GOT3 (cell line): ENCODE measurements around the gene SCAANT1.

Experiments used
- DNase-seq: peaks from one replicate; lab custom pipeline; 2025; ENCODE audit warnings: mixed read lengths; lab: John Stamatoyannopoulos, UW

The SCAANT1 gene

DNA sequence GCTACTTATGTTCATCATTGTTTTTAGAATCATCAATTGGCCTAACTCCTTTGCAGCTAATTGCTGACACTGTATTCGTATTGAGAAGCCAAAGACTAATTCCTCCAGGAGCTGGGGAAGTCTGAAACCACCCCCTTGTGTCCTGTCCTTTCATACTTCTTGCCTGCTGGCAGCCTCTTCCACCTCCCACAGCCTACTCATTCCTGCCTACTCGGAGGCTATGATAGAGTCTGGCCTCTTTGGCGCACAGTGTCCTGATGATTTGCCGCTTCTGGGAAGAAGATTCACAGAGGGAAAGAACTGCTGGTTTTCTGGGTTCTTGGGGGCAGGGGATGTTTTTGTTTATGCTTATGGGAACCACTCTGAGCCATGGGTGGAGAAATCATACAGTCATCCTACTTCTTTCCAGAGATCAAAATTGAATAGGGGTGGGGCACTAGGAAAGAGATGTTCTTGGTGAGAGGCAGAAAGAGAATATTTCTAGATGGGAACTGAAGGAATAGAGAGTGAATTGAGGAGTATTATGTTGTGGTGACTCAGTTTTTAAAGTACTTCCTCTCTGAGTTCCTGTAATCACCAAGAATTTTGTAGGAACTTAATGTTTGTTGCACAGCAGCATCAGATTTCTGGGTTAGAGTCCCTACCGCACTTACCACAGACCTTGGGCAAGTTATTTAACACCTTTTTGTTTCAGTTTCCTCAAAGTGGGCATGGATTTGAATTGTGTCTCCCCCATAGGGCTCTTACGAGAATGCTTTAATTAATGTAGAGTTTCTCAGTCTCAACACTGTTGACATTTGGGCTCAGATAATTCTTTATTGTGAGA is 22.1 kb upstream of the SCAANT1 start:
- no peak for DNase-seq

GRCh38 chr3:63933459-63933858 is 21.3 kb upstream of the SCAANT1 start:
- DNase-seq: no peak

- DNase-seq: no peak
Measured at GRCh38 chr3:63932509-63933212, 20.5 kb upstream of the SCAANT1 start.

GRCh38 chr3:63931290-63931689 is 19.1 kb upstream of the SCAANT1 start:
- no peak for DNase-seq

- no peak for DNase-seq
Measured at GRCh38 chr3:63927422-63928280, 15.5 kb upstream of the SCAANT1 start.

DNA sequence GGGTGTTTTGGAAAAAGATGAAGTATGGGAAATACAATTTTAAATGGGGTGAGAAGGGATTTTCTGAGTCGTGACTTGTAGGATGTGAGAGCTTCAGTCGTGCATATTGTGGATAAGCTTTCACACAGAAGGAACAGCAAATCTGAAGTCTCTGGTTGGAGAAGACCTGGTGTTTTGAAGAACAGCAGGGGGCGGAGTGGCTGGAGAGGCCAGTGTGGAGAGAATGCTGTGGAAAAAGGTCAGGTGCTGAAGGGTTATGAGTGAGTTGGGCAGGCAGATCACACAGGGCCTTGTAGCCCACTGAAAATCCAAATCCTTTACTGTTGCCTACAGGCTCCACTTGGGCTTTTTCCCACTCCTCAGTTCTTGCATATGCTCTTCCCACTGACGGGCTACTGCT is 14.1 kb upstream of the SCAANT1 start:
- DNase-seq: no peak

DNA sequence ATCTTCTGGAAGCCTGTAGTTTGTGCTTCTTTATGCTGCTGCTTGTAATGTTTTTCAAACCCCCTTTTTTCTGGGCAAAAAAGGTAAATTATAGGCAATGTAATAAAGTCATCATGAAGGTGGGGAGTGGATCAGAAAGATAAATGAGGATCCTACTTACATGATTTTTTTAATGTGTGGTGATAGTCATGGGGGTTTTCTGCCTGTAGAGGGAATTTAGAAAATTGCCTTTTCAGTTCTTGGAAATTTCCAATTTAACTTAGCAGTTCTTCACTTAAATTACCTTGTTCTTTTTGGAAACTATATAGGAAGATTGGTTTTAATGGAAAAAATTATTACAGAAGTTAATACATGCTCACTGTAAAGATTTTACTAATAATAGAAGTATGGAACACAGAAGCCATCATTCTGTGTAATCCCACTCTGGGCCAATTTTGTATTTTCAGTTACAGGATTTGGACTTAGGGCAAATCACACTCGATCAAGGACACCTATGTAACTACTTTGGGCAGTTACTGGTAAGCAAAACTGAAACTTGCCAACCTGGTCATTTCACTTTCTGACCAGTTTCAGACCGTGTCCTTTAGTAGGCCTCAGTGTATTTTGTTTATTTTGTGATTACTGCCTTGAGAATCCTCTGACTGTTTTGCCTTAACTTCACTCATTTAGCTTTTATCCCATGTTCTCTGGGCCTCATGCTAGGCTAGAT is 10.5 kb upstream of the SCAANT1 start:
- no peak for DNase-seq

DNA sequence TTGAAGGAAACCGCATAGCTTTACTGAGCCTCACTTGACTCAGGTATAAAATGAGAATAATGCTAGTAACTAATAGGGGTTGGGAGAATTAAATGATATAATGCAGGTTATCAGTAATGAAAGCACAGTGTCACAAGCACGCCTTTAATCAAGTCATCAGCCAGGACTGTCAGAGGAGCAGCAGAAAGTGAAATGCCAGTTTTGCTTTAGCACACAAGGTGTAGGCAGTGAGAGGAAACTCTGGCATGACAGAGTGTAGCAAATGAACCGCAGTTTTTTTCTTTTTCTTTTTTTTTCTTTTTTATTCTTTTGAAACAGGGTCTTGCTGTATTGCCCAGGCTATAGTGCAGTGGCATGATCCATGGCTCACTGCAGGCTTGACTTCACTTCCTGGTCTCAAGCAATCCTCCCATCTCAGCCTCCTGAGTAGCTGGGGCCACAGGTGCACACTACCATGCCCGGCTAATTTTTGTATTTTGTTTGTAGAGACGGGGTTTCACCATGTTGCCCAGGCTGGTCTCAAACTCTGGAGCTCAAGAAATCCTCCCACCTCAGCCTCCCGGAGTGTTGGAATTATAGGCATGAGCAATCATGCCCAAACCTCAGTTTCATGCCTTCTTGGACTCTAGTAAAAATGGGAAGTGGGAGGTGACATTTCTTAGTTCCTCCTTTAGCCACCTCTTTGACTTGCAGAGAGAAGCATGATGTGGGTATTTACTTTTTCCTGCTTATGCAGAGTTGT is 9.7 kb upstream of the SCAANT1 start:
- DNase-seq: no peak

DNA sequence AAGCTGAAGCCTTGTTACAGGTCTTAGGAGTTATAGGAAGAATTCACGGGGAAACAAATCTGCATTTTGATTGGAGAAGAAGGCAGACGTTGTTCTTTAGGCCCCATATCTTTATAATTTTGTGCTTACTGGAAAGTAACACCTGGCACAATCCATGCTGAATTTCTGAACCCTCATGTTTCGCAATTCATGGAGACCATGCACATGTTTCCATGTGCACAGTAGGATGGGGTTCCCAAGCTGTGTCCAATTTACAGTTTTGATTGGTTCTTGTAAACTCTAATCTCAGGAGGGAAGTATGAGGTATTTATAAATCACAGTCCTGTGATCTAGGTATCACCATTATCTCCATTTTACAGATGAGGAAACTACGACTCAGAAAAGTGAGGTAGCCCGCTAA is 7.8 kb upstream of the SCAANT1 start:
- no peak for DNase-seq

DNA sequence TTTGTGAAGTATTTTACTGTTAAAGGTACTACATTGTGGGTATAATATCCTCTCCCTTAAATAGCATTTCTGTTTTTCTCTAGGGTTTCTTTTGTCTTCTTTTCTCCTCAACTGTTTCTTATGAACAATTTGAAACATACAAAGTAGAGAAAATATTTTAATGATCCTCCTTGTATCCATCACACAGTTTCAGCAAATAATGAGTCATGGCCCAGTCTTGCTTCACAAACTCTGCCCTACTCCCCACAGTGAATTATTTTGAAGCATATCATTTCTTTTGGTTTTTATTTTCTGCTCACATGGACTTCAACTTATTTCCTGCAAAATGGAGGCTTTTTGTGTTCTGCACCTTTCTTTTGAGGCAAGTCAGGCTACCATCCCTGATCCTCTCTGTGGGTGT is 6.1 kb upstream of the SCAANT1 start:
- DNase-seq: no peak

DNA sequence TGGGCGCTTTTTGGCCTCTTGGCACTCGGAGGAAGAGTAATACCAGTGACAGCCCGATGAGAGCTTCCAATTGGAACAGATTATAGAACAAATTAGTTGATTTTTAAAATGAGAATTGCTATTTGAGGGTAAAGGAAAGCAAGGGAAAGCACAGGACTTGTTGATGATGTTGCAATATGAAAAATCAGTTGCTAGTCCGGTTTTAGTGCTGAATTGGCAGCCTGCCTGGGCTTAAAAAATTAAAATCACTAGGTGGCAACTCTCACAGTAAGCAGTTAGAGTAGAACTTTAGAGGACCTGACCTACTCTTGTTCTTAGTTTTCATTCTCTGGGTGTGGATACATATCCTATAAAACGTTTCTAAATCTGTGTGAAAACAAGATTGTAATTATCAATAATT is 2.1 kb upstream of the SCAANT1 start:
- no peak for DNase-seq

- DNase-seq: no peak
Measured at GRCh38 chr3:63912768-63913588, 795 bp upstream of the SCAANT1 start.

DNA sequence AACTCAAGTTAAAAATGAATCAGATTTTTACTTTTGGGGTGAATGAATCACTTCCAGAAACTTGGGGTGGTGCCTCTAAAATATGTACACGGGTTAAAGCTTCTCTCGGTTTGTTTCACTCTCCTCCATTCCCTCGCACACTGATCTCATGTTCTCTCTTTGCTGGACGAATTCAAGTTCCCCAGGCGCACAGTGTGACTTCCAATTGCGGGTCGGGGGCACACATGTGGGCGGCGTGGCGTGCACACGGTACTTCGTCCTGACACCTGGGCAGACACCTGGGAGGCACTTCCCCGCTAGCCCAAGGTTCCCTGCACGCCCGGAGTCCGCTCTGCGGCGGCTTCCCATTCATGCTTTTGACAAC is 692 bp downstream of the SCAANT1 start:
- no peak for DNase-seq

DNA sequence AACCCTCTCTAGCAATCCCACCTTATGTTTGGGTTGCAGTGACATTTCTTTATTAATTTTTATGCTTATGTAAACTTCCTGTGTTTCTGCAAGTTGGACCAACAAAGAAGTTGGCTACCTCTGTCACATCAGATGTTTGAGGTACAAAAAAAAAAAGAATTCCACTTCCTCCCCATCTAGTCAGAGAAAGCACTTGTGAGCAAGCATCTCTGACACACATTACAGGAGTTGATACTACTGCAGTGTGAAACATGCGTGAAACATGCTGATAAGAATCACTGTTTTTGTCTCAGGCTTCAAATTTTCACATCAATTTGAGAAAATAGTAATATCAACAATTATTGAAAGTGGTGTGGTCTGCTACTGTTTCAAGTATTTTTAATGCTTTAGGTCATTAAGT is 1.3 kb downstream of the SCAANT1 start:
- no peak for DNase-seq

DNA sequence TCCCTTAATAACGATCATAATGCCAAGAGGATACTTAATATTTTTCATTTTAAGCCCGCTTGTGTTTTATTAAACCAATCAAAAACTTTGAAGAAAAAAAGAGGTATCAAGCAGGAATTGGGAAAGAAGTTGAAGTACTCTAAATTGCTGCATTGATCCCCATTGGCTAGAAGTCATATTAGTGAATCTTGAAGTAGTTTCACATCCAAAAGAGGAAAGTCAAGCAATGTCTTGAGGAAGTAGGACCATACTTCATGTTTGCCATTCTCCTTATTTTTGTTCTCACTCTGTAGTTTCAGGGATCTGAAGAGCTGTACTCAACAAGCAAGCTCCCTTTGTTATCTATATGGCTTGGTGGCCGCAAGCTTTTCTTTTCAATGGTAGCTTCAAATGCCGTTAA is 2.2 kb downstream of the SCAANT1 start:
- no peak for DNase-seq

DNA sequence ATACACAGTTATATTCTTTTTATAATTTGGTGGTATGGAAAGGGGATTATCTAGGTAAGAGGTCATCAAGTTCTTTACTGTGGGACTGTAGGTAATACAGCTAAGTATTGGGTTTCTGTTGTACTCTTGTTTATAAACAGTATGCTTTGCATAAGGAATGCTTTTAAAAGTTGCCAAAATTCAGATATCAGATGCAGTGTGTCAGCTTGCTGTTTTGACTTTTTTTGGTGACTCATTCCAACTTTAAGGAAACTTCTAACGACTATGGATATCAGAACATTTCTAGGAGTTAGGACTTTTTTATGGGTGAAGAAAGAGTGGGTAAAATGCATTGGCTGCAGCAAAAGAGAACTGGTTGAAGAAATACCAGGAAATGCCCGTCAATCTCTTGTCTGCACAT is 2.8 kb downstream of the SCAANT1 start:
- no peak for DNase-seq

DNA sequence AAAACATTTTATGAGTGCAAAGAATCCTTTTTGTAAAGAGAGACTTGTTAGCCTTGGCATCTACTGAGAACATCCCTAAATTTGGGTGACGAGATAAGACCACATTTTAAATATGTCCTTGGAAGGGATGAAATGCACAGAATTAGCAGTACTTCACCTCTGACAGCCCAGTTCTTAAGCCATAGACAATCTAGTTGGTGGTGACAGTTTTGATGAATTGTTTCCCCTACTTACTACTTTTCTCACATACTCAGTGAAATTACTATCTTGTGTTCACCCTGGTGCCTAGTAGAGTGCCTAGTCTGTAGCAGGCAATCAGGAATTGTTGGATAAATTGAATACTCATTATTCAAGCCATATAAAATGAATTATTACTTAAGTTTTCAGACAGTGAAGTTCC is 3.4 kb downstream of the SCAANT1 start:
- no peak for DNase-seq

- DNase-seq: no peak
Measured at GRCh38 chr3:63908081-63908736, 4.0 kb downstream of the SCAANT1 start.

- DNase-seq: no peak
Measured at GRCh38 chr3:63905731-63906620, 6.2 kb downstream of the SCAANT1 start.
